Lung microvascular endothelial cell (primary cell): ENCODE data around the gene ZFP3. TPM values are rescaled to one million over a fixed set of nuclear protein-coding genes. Genes with fewer than 3 reads are reported as not detected.
"Not testable (repeated sequence)": the region's sequence is repeated elsewhere in the genome, so short reads cannot be mapped to it uniquely, and the experiment has no call there.

Source experiments
- DNase-seq, 2 donors: peaks; one replicate each; pipeline versions ENCODE4 v3.0.0 to v3.0.0-alpha.2; 2010; ENCODE audit warnings: low read depth in 2 of 2
- total RNA-seq: library from RNA; depleted of rRNA; stranded (reverse); fragments of >200 nt; gene quantifications from 2 replicates; pipeline ENCODE4 v1.2.1, GENCODE V29; 2014

ZFP3 gene
- total RNA-seq, 1 donor from 2014 or later = 1.8 TPM

GRCh38 chr17:5137511-5138197, 59.4 kb downstream of the ZFP3 start:
- not testable (repeated sequence) for DNase-seq

DNA sequence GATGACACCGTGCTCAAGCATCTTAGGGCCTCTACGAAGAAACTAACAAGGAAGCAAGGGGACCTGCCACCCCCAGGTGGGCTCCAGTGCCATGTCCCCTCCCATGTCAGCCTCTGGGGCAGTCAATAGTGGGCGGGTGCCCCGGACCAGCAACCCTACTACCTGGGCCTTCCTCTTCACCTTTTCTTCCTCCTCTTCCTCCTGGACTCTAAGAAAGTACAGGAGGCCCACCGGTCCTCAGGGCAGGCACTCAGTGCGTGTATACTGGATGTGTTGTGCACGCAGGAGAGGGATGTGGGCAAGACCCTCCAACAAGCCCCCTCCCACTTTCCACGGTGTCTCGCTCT, 59.9 kb downstream of the ZFP3 start:
- not testable (repeated sequence) for DNase-seq

DNA sequence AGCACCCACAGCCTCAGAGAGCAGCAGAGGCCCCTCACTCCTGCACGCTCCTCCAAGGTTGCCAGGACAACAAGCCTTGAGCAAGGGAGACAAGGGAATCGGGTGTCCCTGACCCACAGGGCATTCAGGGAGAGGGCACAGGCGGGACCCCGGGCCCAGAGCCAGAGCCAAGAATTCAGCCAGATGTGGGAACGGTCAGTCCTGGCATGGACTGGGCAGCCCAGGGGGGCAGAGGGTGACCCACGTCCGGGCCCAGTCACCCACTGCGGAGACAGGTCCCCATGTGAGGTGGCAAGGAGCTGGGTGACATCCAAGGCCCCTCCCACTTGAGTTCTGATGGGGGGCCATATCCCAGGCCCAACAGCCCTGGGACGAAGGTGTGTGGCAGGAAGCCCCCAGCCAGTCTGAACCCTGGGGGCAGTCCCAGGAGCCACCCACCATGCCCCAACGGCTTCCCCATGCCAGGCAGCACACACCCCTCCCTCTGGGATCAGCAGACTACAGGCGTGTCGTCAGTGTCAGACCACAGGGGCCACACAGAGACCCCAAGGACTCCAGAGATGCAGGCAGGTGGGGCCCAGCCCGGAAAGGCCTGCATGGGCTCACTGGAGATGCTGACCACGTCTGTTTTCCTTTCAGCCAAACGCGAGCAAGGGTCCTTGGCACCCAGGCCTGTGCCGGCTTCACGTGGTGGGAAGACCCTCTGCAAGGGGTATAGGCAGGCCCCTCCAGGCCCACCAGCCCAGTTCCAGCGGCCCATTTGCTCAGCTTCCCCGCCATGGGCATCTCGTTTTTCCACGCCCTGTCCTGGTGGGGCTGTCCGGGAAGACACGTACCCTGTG, 60.6 kb downstream of the ZFP3 start:
- no peak for DNase-seq

DNA sequence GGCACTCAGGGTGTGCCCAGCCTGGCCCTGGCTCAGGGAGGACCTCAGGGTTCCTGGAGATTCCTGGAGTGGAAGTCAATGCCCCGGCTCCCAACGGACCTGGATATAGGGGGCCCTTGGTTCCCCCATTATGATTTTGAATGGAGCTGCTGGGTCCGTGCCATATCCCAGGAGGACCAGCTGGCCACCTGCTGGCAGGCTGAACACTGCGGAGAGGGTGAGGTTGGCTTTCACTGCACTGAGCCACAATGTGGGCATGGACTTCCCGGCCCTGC, 61.1 kb downstream of the ZFP3 start:
- DNase-seq = no peak

DNA sequence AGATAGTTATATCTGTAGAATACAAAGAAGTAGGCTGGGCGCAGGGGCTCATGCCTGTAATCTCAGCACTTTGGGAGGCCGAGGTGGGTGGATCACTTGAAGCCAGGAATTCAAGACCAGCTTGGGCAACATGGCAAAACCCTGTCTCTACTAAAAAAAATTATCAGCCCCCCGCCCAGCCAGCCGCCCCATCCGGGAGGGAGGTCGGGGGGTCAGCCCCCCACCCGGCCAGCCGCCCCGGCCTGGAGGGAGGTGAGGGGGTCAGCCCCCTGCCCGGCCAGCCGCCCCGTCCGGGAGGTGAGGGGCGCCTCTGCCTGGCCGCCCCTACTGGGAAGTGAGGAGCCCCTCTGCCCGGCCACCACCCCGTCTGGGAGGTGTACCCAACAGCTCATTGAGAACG, 64.6 kb downstream of the ZFP3 start:
- not testable (repeated sequence) for DNase-seq

Other genes starting within 250 kb of the ZFP3 start
- gene MINK1, start 245.1 kb upstream of the ZFP3 start, total RNA-seq = 17.9 and 26.0 TPM in 2 replicates
- 0.44 and 1.6 TPM in 2 replicates for gene C17orf107, start 178.9 kb upstream of the ZFP3 start, total RNA-seq
- gene CHRNE, start 175.4 kb upstream of the ZFP3 start, total RNA-seq = 0.65 and 1.4 TPM in 2 replicates
- gene GP1BA, start 146.2 kb upstream of the ZFP3 start, total RNA-seq = not detected in 2 replicates
- 38.4 and 57.3 TPM in 2 replicates for gene SLC25A11, start 138.4 kb upstream of the ZFP3 start, total RNA-seq
- gene RNF167, start 138.2 kb upstream of the ZFP3 start, total RNA-seq = 13.5 and 23.2 TPM in 2 replicates
- 280 and 359 TPM in 2 replicates for gene PFN1, start 129.9 kb upstream of the ZFP3 start, total RNA-seq
- gene ENO3, start 127.3 kb upstream of the ZFP3 start, total RNA-seq = 1.1 and 2.6 TPM in 2 replicates
- 47.3 and 51.2 TPM in 2 replicates for gene SPAG7, start 110.7 kb upstream of the ZFP3 start, total RNA-seq
- 2.6 and 7.9 TPM in 2 replicates for gene CAMTA2, start 90.8 kb upstream of the ZFP3 start, total RNA-seq
- gene INCA1, start 80.9 kb upstream of the ZFP3 start, total RNA-seq = 0.22 and 0.40 TPM in 2 replicates
- gene KIF1C, start 80.5 kb upstream of the ZFP3 start, total RNA-seq = 56.0 and 78.2 TPM in 2 replicates
- under 0.01 and 0.22 TPM in 2 replicates for gene SLC52A1, start 43.0 kb upstream of the ZFP3 start, total RNA-seq
- 4.6 and 4.8 TPM in 2 replicates for gene ZNF232, start 33.4 kb downstream of the ZFP3 start, total RNA-seq
- gene USP6, start 37.6 kb downstream of the ZFP3 start, total RNA-seq = under 0.01 TPM in 1 of 2 replicates, not detected in the other
- 1.7 and 2.0 TPM in 2 replicates for gene ZNF594, start 113.4 kb downstream of the ZFP3 start, total RNA-seq
- not detected in 2 replicates for gene SCIMP, start 156.4 kb downstream of the ZFP3 start, total RNA-seq
- 28.5 and 37.5 TPM in 2 replicates for gene RABEP1, start 203.8 kb downstream of the ZFP3 start, total RNA-seq